Suprapubic skin (tissue), 3 donors: ENCODE measurements around the gene TAB3.

Source experiments
- CTCF ChIP-seq, 2 donors: fragments of 200-600 bp in 1 of 2; fragments of 450-650 bp in 1 of 2; sonication (generic) in 1 of 2; IDR thresholded peaks; one replicate each; pipeline ENCODE4 v1.5.1; 2016 to 2019; ENCODE audit warnings: antibody characterized with exemption in 2 of 2, mild to moderate bottlenecking in 1 of 2, moderate library complexity in 1 of 2
- EP300 ChIP-seq: sonication (generic); formaldehyde crosslinking; IDR thresholded peaks from one replicate; pipeline ENCODE4 v1.6.1; 2017; ENCODE audit warnings: antibody characterized with exemption
- POLR2A ChIP-seq, 2 donors: fragments of 450-650 bp; IDR thresholded peaks; one replicate each; pipeline ENCODE4 v1.6.1; 2017; ENCODE audit warnings: antibody characterized with exemption in 2 of 2, mild to moderate bottlenecking in 2 of 2, moderate library complexity in 2 of 2

GRCh38 chrX:30779453-30780030 is 109.5 kb downstream of the TAB3 start:
- TF ChIP-seq POLR2A (IDR thresholded peaks at IDR 0.05) (no peak), CTCF (IDR thresholded peaks at IDR 0.05) (no peak), EP300 (no peak)
